ENCODE measurements around the gene API5.

Gene API5

DNA sequence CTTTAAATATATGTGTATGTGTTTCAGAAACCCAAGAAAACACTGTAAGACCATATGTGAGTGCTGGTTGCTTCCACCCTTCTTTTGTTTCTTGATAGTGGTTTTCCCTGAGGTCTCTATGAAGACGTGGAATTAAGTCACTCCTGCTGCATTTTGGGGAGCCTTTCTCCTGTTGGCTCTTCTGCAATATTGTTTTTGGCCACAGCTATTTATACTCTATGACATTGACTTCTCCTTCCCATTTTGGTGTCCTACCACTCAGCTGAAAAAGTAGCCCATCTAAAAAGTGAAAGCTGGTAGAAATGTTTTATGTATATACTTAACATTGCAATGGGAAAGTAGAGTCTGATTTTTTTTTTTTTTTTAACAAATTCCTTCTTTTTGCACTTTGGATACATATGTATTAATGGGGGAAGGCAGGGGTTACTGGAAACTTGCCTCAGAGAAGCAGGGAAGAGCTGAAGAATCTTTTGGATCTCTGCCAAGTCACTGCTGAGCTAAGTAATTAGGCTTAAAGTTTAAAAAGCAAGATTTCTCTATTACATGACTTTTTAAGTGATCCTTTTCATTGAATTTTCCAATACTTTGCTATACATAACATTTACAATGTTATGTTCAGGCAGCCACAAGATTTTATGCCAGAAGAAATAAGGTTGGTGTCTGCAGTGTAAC lies 48.7 kb downstream of the API5 start:
- Histone ChIP-seq H3K4me3 (ENCODE audit: low read depth in 1 of 2, low read length in 2 of 2) (peak overlapping the region; percentile 96 to 98), H3K4me1 (ENCODE audit: control insufficient read depth in 1 of 2, insufficient read depth in 2 of 2, low read length in 2 of 2) (peaks cover 14 to 21% of the 10 kb centered on the region in 2 donors), H3K36me3 (ENCODE audit: control insufficient read depth in 1 of 2, insufficient read depth in 2 of 2, low read length in 2 of 2) (peaks cover 2 to 7% of the 10 kb centered on the region in 2 donors), H3K27me3 (ENCODE audit: low read depth, low read length) (no peaks in the 10 kb centered on the region), H3K9me3 (ENCODE audit: control insufficient read depth in 1 of 2, low read length in 2 of 2) (no peaks in the 10 kb centered on the region), H3K27ac (ENCODE audit: low read length) (peak overlapping the region; percentile 74)

DNA sequence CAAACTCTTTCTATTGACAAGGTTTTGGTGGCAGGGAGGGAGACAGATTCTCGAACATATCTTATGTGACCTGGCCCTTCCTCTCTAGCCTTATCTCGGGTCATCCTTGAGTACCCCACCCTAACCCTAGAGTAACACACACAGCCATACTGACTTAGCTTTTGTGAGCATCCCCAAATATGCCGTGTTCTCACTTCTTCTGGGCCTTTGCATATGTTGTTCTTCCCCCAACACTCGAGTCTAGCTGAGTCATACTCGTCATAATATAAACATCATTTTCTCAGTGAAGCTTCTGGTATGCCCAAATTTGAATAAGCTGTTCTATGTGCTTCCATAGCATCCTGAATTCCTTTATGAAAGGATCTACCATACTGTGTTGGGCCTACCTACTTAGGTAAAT lies 54.9 kb downstream of the API5 start:
- Histone ChIP-seq H3K4me1 (ENCODE audit: control insufficient read depth in 1 of 2, insufficient read depth in 2 of 2, low read length in 2 of 2) (peaks cover 0 to 18% of the 10 kb centered on the region in 2 donors), H3K27me3 (ENCODE audit: low read depth, low read length) (no peaks in the 10 kb centered on the region), H3K9me3 (ENCODE audit: control insufficient read depth in 1 of 2, low read length in 2 of 2) (no peaks in the 10 kb centered on the region), H3K4me3 (ENCODE audit: low read depth in 1 of 2, low read length in 2 of 2) (no peak overlapping the region), H3K36me3 (ENCODE audit: control insufficient read depth in 1 of 2, insufficient read depth in 2 of 2, low read length in 2 of 2) (peaks cover 8 to 9% of the 10 kb centered on the region in 2 donors), H3K27ac (ENCODE audit: low read length) (no peak overlapping the region)

DNA sequence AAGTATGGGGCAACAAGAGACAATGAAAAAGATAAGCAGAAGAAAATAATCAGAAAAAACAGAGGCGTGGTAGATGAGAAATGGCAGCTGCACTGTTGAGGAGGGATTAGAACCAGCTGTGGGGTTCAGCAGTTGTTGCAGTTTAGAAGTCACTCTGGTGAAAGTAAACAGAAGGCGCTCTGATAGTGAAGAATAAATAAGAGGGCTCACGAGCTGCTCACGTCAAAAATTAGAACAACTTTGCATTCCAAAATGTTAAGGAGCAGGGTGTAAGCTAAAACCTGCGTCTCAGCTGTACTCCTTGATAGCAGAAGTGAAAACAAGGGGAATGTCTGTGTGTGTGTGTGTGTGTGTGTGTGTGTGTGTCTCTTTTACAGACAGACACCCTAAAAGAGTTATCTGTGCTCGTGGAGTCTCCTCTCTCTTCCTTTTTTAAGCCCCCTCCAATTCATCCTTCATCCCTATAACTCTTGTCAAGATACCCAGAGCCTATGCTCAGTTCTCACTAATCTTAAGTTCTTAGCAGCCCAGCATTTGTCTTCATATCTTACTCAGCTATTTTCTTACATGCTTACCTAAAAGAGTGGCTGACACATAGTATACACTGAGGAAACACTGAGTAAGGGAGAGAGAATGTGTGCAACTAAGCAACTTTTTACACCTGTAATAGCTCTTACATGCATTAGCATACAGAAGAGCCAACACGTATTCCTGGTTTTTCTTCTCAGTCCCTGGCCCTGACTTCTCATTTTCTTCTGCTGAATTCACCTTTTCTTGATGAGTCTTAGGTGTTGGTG lies 55.8 kb downstream of the API5 start:
- peaks cover 7 to 8% of the 10 kb centered on the region in 2 donors for H3K36me3 ChIP-seq (ENCODE audit: control insufficient read depth in 1 of 2, insufficient read depth in 2 of 2, low read length in 2 of 2)
- H3K4me3 ChIP-seq (ENCODE audit: low read depth in 1 of 2, low read length in 2 of 2), result no peak overlapping the region
- no peak overlapping the region for H3K27ac ChIP-seq (ENCODE audit: low read length)
- no peaks in the 10 kb centered on the region for H3K9me3 ChIP-seq (ENCODE audit: control insufficient read depth in 1 of 2, low read length in 2 of 2)
- H3K4me1 ChIP-seq (ENCODE audit: control insufficient read depth in 1 of 2, insufficient read depth in 2 of 2, low read length in 2 of 2), result peaks cover 0 to 18% of the 10 kb centered on the region in 2 donors
- no peaks in the 10 kb centered on the region for H3K27me3 ChIP-seq (ENCODE audit: low read depth, low read length)

DNA sequence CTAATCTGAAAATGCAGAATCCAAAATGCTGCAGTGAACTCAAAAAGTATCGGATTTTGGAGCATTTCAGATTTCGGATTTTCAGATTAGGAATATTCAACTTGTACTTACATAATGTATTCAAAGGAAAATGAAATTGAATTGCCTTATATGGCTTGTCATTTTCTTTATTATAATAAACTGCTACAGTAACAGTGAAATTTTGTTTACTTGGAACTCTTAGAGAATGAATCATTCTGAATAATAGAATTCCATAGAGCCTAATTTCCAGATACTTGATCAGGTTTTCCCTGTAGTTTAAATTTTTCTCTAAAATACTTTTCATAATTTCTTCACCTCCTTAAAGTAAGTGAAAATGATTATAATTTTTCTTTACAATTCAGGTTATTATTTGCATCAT lies 64.3 kb downstream of the API5 start:
- Histone ChIP-seq H3K4me1 (ENCODE audit: control insufficient read depth in 1 of 2, insufficient read depth in 2 of 2, low read length in 2 of 2) (no peaks in the 10 kb centered on the region), H3K4me3 (ENCODE audit: low read depth in 1 of 2, low read length in 2 of 2) (no peak overlapping the region), H3K27me3 (ENCODE audit: low read depth, low read length) (no peaks in the 10 kb centered on the region), H3K36me3 (ENCODE audit: control insufficient read depth in 1 of 2, insufficient read depth in 2 of 2, low read length in 2 of 2) (peaks cover 1 to 10% of the 10 kb centered on the region in 2 donors), H3K9me3 (ENCODE audit: control insufficient read depth in 1 of 2, low read length in 2 of 2) (no peaks in the 10 kb centered on the region), H3K27ac (ENCODE audit: low read length) (no peak overlapping the region)

DNA sequence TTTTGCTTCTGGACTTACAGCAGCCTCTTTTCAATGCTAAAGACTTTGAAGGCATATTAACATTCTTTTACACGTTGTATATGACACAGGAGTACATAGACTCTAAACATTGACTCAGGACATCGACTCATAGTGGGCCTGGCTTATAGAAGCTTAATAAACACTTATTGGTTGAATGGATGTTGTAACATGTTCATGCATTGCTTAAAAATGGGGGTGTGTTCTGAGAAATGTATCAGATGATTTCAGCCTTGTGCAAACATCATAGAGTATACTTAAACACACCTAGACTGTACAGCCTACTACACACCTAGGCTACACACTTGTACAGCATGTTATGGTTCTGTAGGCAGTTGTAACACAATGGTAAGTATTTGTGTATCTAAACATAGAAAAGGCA lies 64.8 kb downstream of the API5 start:
- Histone ChIP-seq H3K9me3 (ENCODE audit: control insufficient read depth in 1 of 2, low read length in 2 of 2) (no peaks in the 10 kb centered on the region), H3K27ac (ENCODE audit: low read length) (no peak overlapping the region), H3K4me1 (ENCODE audit: control insufficient read depth in 1 of 2, insufficient read depth in 2 of 2, low read length in 2 of 2) (no peaks in the 10 kb centered on the region), H3K27me3 (ENCODE audit: low read depth, low read length) (no peaks in the 10 kb centered on the region), H3K4me3 (ENCODE audit: low read depth in 1 of 2, low read length in 2 of 2) (no peak overlapping the region), H3K36me3 (ENCODE audit: control insufficient read depth in 1 of 2, insufficient read depth in 2 of 2, low read length in 2 of 2) (peaks cover 3 to 10% of the 10 kb centered on the region in 2 donors)

DNA sequence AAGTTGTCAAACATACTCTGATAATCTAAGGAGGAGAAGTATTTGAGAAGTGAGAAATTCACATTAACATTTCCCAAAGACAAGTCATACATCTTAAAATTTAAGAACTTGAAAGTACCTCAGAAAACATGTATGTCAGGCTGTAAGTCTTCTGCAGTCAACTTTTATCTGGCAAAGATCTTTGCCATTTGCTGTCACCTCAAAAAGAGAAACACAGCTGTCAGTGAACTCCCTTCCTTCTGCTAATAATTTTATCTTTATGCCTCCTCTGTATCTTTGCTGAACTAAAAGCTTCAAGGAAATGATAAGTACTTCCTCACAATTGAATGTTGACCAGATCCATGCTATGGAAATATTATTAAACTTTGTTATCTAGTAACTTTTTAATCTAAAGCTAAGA lies 65.6 kb downstream of the API5 start:
- Histone ChIP-seq H3K4me3 (ENCODE audit: low read depth in 1 of 2, low read length in 2 of 2) (no peak overlapping the region), H3K36me3 (ENCODE audit: control insufficient read depth in 1 of 2, insufficient read depth in 2 of 2, low read length in 2 of 2) (peaks cover 7 to 10% of the 10 kb centered on the region in 2 donors), H3K27ac (ENCODE audit: low read length) (no peak overlapping the region), H3K9me3 (ENCODE audit: control insufficient read depth in 1 of 2, low read length in 2 of 2) (no peaks in the 10 kb centered on the region), H3K4me1 (ENCODE audit: control insufficient read depth in 1 of 2, insufficient read depth in 2 of 2, low read length in 2 of 2) (no peaks in the 10 kb centered on the region), H3K27me3 (ENCODE audit: low read depth, low read length) (no peaks in the 10 kb centered on the region)

DNA sequence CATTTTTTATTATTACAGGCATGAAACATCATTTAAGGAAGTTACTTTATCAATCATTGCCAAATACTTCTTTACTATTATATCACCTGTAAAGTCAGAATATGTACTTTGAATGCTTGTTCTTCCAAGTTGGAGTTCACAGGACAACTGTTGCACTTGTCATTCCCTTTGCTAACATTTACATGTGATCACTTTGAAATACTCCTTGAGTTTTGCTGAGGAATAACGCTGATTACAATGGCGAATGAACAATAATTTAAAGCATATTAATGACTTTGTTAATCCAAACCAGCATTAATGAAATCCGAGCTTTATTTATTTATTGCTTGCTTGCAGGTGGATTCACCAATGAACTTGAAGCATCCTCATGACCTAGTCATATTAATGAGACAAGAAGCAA lies 67.1 kb downstream of the API5 start:
- H3K27me3 ChIP-seq (ENCODE audit: low read depth, low read length), result no peaks in the 10 kb centered on the region
- no peak overlapping the region for H3K4me3 ChIP-seq (ENCODE audit: low read depth in 1 of 2, low read length in 2 of 2)
- H3K9me3 ChIP-seq (ENCODE audit: control insufficient read depth in 1 of 2, low read length in 2 of 2), result no peaks in the 10 kb centered on the region
- H3K4me1 ChIP-seq (ENCODE audit: control insufficient read depth in 1 of 2, insufficient read depth in 2 of 2, low read length in 2 of 2), result no peaks in the 10 kb centered on the region
- no peak overlapping the region for H3K27ac ChIP-seq (ENCODE audit: low read length)
- peaks cover 7 to 10% of the 10 kb centered on the region in 2 donors for H3K36me3 ChIP-seq (ENCODE audit: control insufficient read depth in 1 of 2, insufficient read depth in 2 of 2, low read length in 2 of 2)

DNA sequence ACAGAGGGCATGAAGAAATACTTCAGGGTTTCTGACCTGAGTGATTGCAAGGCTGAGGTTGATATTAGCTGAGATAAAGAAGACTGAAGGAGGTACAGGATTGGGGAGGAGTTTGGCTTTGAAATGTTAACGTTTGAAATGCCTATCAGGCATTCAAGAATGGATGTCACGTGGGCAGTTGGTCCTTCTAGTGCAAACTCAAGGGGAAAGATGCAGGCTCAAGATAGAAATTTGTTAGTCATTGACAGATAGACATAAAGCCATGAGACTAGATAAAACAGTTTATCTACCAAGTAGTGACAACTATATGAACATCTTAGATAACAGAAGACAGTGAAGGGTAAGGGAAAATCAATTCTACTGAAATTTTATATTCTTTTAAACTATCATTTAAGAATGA lies 70.0 kb downstream of the API5 start:
- Histone ChIP-seq H3K4me3 (ENCODE audit: low read depth in 1 of 2, low read length in 2 of 2) (no peak overlapping the region), H3K27ac (ENCODE audit: low read length) (no peak overlapping the region), H3K27me3 (ENCODE audit: low read depth, low read length) (no peaks in the 10 kb centered on the region), H3K36me3 (ENCODE audit: control insufficient read depth in 1 of 2, insufficient read depth in 2 of 2, low read length in 2 of 2) (peaks cover 10 to 15% of the 10 kb centered on the region in 2 donors), H3K4me1 (ENCODE audit: control insufficient read depth in 1 of 2, insufficient read depth in 2 of 2, low read length in 2 of 2) (no peaks in the 10 kb centered on the region), H3K9me3 (ENCODE audit: control insufficient read depth in 1 of 2, low read length in 2 of 2) (no peaks in the 10 kb centered on the region)

DNA sequence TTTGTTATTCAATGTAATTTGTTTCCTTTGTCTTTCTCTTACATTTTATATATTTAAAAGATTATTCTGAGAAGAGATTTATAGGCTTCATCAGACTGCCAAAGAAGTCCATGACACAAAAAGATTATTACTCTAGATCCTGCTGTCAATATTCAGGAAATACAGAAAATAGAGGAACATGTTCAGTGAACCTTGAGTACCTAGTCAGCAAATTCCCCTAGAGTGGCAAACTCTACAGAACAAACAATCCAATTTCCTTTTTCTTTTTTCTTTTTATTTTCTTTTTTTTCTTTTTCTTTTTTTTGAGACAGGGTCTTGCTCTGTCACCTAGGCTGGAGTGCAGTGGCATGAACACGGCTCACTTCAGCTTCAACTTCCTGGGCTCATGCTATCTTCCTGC lies 70.8 kb downstream of the API5 start:
- Histone ChIP-seq H3K27ac (ENCODE audit: low read length) (no peak overlapping the region), H3K4me1 (ENCODE audit: control insufficient read depth in 1 of 2, insufficient read depth in 2 of 2, low read length in 2 of 2) (no peaks in the 10 kb centered on the region), H3K9me3 (ENCODE audit: control insufficient read depth in 1 of 2, low read length in 2 of 2) (no peaks in the 10 kb centered on the region), H3K4me3 (ENCODE audit: low read depth in 1 of 2, low read length in 2 of 2) (no peak overlapping the region), H3K27me3 (ENCODE audit: low read depth, low read length) (no peaks in the 10 kb centered on the region), H3K36me3 (ENCODE audit: control insufficient read depth in 1 of 2, insufficient read depth in 2 of 2, low read length in 2 of 2) (peaks cover 10 to 20% of the 10 kb centered on the region in 2 donors)

DNA sequence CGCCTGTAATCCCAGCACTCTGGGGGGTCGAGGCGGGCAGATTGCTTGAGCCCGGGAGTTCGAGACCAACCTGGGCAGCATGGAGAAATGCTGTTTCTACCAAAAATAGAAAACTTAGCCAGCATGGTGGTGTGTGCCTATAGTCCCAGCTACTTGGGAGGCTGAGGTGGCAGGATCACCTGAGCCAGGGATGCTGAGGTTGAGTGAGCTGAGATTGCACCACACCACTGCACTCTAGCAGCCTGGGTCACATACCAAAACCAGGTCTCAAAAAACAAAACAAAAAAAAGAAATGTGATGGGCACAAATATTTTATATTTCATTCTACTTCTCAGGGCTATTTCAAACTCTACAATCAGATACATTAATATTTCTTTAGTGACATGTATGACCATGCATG lies 72.6 kb downstream of the API5 start:
- Histone ChIP-seq H3K9me3 (ENCODE audit: control insufficient read depth in 1 of 2, low read length in 2 of 2) (no peaks in the 10 kb centered on the region), H3K27me3 (ENCODE audit: low read depth, low read length) (no peaks in the 10 kb centered on the region), H3K36me3 (ENCODE audit: control insufficient read depth in 1 of 2, insufficient read depth in 2 of 2, low read length in 2 of 2) (peaks cover 6 to 24% of the 10 kb centered on the region in 2 donors), H3K27ac (ENCODE audit: low read length) (no peak overlapping the region), H3K4me1 (ENCODE audit: control insufficient read depth in 1 of 2, insufficient read depth in 2 of 2, low read length in 2 of 2) (no peaks in the 10 kb centered on the region), H3K4me3 (ENCODE audit: low read depth in 1 of 2, low read length in 2 of 2) (no peak overlapping the region)

DNA sequence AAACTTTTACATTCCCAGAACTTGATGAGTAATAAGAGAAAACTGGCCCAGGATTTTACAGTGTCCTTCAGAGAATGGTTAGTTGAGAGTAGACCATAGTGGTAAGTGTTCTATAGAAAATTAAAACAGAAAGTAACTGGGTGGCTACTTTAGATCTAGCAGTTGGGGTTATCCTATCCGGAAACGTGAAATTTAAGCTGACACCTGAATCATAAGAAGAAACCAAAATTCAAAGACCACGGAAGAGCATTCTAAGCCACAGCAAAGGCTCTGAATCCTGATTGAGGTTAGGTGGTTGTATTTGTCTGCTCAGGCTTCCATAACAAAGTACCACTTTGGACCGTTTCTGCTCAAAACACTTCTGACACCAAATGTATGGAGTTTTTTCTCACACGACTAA lies 80.9 kb downstream of the API5 start:
- H3K9me3 ChIP-seq (ENCODE audit: control insufficient read depth in 1 of 2, low read length in 2 of 2), result no peaks in the 10 kb centered on the region
- H3K4me1 ChIP-seq (ENCODE audit: control insufficient read depth in 1 of 2, insufficient read depth in 2 of 2, low read length in 2 of 2), result no peaks in the 10 kb centered on the region
- no peak overlapping the region for H3K27ac ChIP-seq (ENCODE audit: low read length)
- no peaks in the 10 kb centered on the region for H3K27me3 ChIP-seq (ENCODE audit: low read depth, low read length)
- H3K4me3 ChIP-seq (ENCODE audit: low read depth in 1 of 2, low read length in 2 of 2), result no peak overlapping the region
- H3K36me3 ChIP-seq (ENCODE audit: control insufficient read depth in 1 of 2, insufficient read depth in 2 of 2, low read length in 2 of 2), result peaks cover 36 to 41% of the 10 kb centered on the region in 2 donors

Data from muscle layer of duodenum (tissue), 2 donors.